ENCODE results near the gene DENND1C. TPM values are rescaled to one million over a fixed set of nuclear protein-coding genes. Genes with fewer than 3 reads are reported as not detected.
A peak's percentile ranks its signal among the peaks of the same experiment; 100 is the strongest.

DENND1C gene
- total RNA-seq, 2 experiments from 2014 or later: 126 to 130 TPM

- no peak for DNase-seq
- H3K27ac Mint-ChIP-seq: no peak overlapping the region
- H3K9me3 Mint-ChIP-seq: no peaks in the 10 kb centered on the region
- no peak for ATAC-seq (ENCODE audit: low read depth)
- peaks cover 33% of the 10 kb centered on the region for H3K4me1 Mint-ChIP-seq
- H3K27me3 Mint-ChIP-seq: no peaks in the 10 kb centered on the region
- H3K36me3 Mint-ChIP-seq: peaks cover 8% of the 10 kb centered on the region
- no peak overlapping the region for H3K4me3 Mint-ChIP-seq
- POLR2A ChIA-PET: interaction anchor here (1.1 kb wide), 1 partner anchor 32 kb away, joined by 3 read pairs; the partner anchor contains the start of gene SLC25A23
These were observed 54.5 kb downstream of the DENND1C start for GRCh38 chr19:6427131-6427530.

- no peaks in the 10 kb centered on the region for H3K27me3 Mint-ChIP-seq
- H3K36me3 Mint-ChIP-seq: peaks cover 7% of the 10 kb centered on the region
- no peak for DNase-seq
These were observed 55.6 kb downstream of the DENND1C start for GRCh38 chr19:6425732-6426620.

GRCh38 chr19:6424939-6425731 is 56.5 kb downstream of the DENND1C start:
- DNase-seq: peak; percentile 96
- peak; percentile 85 for ATAC-seq (ENCODE audit: low read depth)

More at GRCh38 chr19:6425732-6426620, 55.6 kb downstream of the DENND1C start:
- Mint-ChIP-seq H3K4me3 (peak overlapping the region; percentile 79), H3K9me3 (no peaks in the 10 kb centered on the region), H3K4me1 (peaks cover 29% of the 10 kb centered on the region), H3K27ac (peak overlapping the region; percentile 98)
- POLR2A ChIA-PET: interaction anchor here (0.6 to 3.8 kb wide), 10 partner anchors 10 to 465 kb away, joined by 3 to 28 read pairs (median 6); partner anchors contain the start of genes ALKBH7, CLPP, DENND1C and GTF2F1
- ATAC-seq (ENCODE audit: low read depth): no peak

GRCh38 chr19:6424195-6424938 is 57.2 kb downstream of the DENND1C start, which contains the start of gene KHSRP:
Gene KHSRP (minus strand): TSS chr19:6424811. CDS start chr19:6424701, 110 bp downstream.
- Mint-ChIP-seq H3K9me3 (no peaks in the 10 kb centered on the region), H3K4me1 (peaks cover 24% of the 10 kb centered on the region), H3K4me3 (peak within 1 kb of the TSS; percentile 82), H3K27me3 (no peaks in the 10 kb centered on the region), H3K27ac (peak within 1 kb of the TSS; percentile 98), H3K36me3 (peaks cover 8% of the 10 kb centered on the region)
- DNase-seq: peak; percentile 58
- no peak for ATAC-seq (ENCODE audit: low read depth)
- POLR2A ChIA-PET: interaction anchor here (0.6 to 3.8 kb wide), 17 partner anchors 31 to 1629 kb away, joined by 3 to 28 read pairs (median 6); partner anchors contain the start of genes ALKBH7, CCL25, CLPP and DENND1C

More at GRCh38 chr19:6424939-6425731, 56.5 kb downstream of the DENND1C start:
- no peaks in the 10 kb centered on the region for H3K9me3 Mint-ChIP-seq
- H3K27ac Mint-ChIP-seq: peak overlapping the region; percentile 98
- POLR2A ChIA-PET: interaction anchor here (0.6 to 3.8 kb wide), 17 partner anchors 11 to 1628 kb away, joined by 3 to 28 read pairs (median 6); partner anchors contain the start of genes ALKBH7, CCL25, CLPP and DENND1C
- H3K36me3 Mint-ChIP-seq: peaks cover 8% of the 10 kb centered on the region
- no peaks in the 10 kb centered on the region for H3K27me3 Mint-ChIP-seq
- H3K4me1 Mint-ChIP-seq: peaks cover 29% of the 10 kb centered on the region
- H3K4me3 Mint-ChIP-seq: peak overlapping the region; percentile 79

- Mint-ChIP-seq H3K27me3 (no peaks in the 10 kb centered on the region), H3K36me3 (peaks cover 8% of the 10 kb centered on the region), H3K9me3 (no peaks in the 10 kb centered on the region), H3K4me1 (peaks cover 22% of the 10 kb centered on the region), H3K27ac (peak overlapping the region; percentile 83), H3K4me3 (peak overlapping the region; percentile 82)
- POLR2A ChIA-PET: interaction anchor here (0.6 to 3.8 kb wide), 4 partner anchors 30 to 440 kb away, joined by 3 to 28 read pairs (median 14); partner anchors contain the start of genes DENND1C and GTF2F1
- peak; percentile 56 for DNase-seq
- no peak for ATAC-seq (ENCODE audit: low read depth)
These were observed 57.9 kb downstream of the DENND1C start for GRCh38 chr19:6423499-6424194.

GRCh38 chr19:6421075-6422014 is 60.2 kb downstream of the DENND1C start:
- Mint-ChIP-seq H3K27me3 (no peaks in the 10 kb centered on the region), H3K9me3 (no peaks in the 10 kb centered on the region), H3K4me1 (peaks cover 22% of the 10 kb centered on the region), H3K4me3 (no peak overlapping the region), H3K36me3 (peaks cover 11% of the 10 kb centered on the region), H3K27ac (no peak overlapping the region)
- ATAC-seq (ENCODE audit: low read depth) (no peak), DNase-seq (no peak)
- POLR2A ChIA-PET: interaction anchor here (1.0 to 1.9 kb wide), 2 partner anchors 49 to 61 kb away, joined by 3 to 6 read pairs; partner anchors contain the start of genes ALKBH7 and CLPP

- H3K4me3 Mint-ChIP-seq: no peak overlapping the region
- H3K27me3 Mint-ChIP-seq: no peaks in the 10 kb centered on the region
- H3K4me1 Mint-ChIP-seq: peaks cover 16% of the 10 kb centered on the region
- peaks cover 16% of the 10 kb centered on the region for H3K36me3 Mint-ChIP-seq
- POLR2A ChIA-PET: no interaction called here
- DNase-seq (no peak), ATAC-seq (ENCODE audit: low read depth) (no peak)
- H3K27ac Mint-ChIP-seq: peak overlapping the region; percentile 32
- H3K9me3 Mint-ChIP-seq: no peaks in the 10 kb centered on the region
These were observed 63.0 kb downstream of the DENND1C start for GRCh38 chr19:6418562-6418932.

- no peak overlapping the region for H3K27ac Mint-ChIP-seq
- H3K27me3 Mint-ChIP-seq: no peaks in the 10 kb centered on the region
- POLR2A ChIA-PET: no interaction called here
- no peaks in the 10 kb centered on the region for H3K9me3 Mint-ChIP-seq
- no peak for ATAC-seq (ENCODE audit: low read depth)
- peaks cover 16% of the 10 kb centered on the region for H3K36me3 Mint-ChIP-seq
- H3K4me3 Mint-ChIP-seq: no peak overlapping the region
- H3K4me1 Mint-ChIP-seq: peaks cover 11% of the 10 kb centered on the region
- DNase-seq: no peak
These were observed 63.6 kb downstream of the DENND1C start for GRCh38 chr19:6417713-6418561.

Measured in activated naive CD8-positive, alpha-beta T cell treated with anti-CD3 and anti-CD28 coated beads, Interleukin-2, amount 10 ng/mL, durations not matched to agents 7 days and 5 days (primary cell).